Activated CD4-positive, alpha-beta T cell treated with anti-CD3 and anti-CD28 coated beads, Interleukin-2, amount 50 U/mL, for 48 hours (primary cell): ENCODE results near the gene HECW1.
"Not testable (repeated sequence)": the region's sequence is repeated elsewhere in the genome, so short reads cannot be mapped to it uniquely, and the experiment has no call there.

ENCODE experiments used
- DNase-seq, 2 experiments: peaks; one replicate each; pipeline ENCODE4 v3.0.0-alpha.2; 2020

Gene HECW1

GRCh38 chr7:43112459-43112940 is at the start of gene HECW1:
Gene HECW1 (plus strand): TSS chr7:43112647. CDS start chr7:43243906, 131,259 bp downstream.
- no peak for DNase-seq

GRCh38 chr7:43071604-43072003 is 40.8 kb upstream of the HECW1 start:
- peak; percentile 32 to 39 for DNase-seq

- DNase-seq = no peak
Measured at GRCh38 chr7:43072530-43072929, 39.9 kb upstream of the HECW1 start.

GRCh38 chr7:43073811-43074210 is 38.6 kb upstream of the HECW1 start:
- DNase-seq = not testable (repeated sequence)

- DNase-seq = peak in 1 of 2 experiments; percentile 16
Measured at GRCh38 chr7:43076189-43076605, 36.2 kb upstream of the HECW1 start.

GRCh38 chr7:43076606-43077005 is 35.8 kb upstream of the HECW1 start:
- no peak for DNase-seq

GRCh38 chr7:43077285-43077684 is 35.2 kb upstream of the HECW1 start:
- DNase-seq = no peak

GRCh38 chr7:43077732-43078391 is 34.6 kb upstream of the HECW1 start:
- no peak for DNase-seq

GRCh38 chr7:43078794-43079193 is 33.7 kb upstream of the HECW1 start:
- DNase-seq = no peak

GRCh38 chr7:43081603-43082002 is 30.8 kb upstream of the HECW1 start:
- DNase-seq = no peak

- no peak for DNase-seq
Measured at GRCh38 chr7:43083106-43083505, 29.3 kb upstream of the HECW1 start.

- no peak for DNase-seq
Measured at GRCh38 chr7:43085017-43085416, 27.4 kb upstream of the HECW1 start.

- DNase-seq = no peak
Measured at GRCh38 chr7:43085992-43086391, 26.5 kb upstream of the HECW1 start.

- DNase-seq = no peak
Measured at GRCh38 chr7:43092819-43093218, 19.6 kb upstream of the HECW1 start.

GRCh38 chr7:43096875-43097274 is 15.6 kb upstream of the HECW1 start:
- no peak for DNase-seq

GRCh38 chr7:43099750-43100149 is 12.7 kb upstream of the HECW1 start:
- DNase-seq = no peak

- no peak for DNase-seq
Measured at GRCh38 chr7:43104874-43105520, 7.5 kb upstream of the HECW1 start.

- DNase-seq = no peak
Measured at GRCh38 chr7:43105521-43106120, 6.8 kb upstream of the HECW1 start.

GRCh38 chr7:43108255-43109011 is 4.0 kb upstream of the HECW1 start:
- peak; percentile 70 to 75 for DNase-seq

GRCh38 chr7:43110791-43111535 is 1.5 kb upstream of the HECW1 start:
- no peak for DNase-seq

GRCh38 chr7:43111630-43112458 is 603 bp upstream of the HECW1 start:
- DNase-seq = no peak
